Gastroesophageal sphincter (tissue), 4 donors: ENCODE measurements around the gene MICAL3. TPM values are rescaled to one million over a fixed set of nuclear protein-coding genes. Genes with fewer than 3 reads are reported as not detected.

Experiments used
- ATAC-seq: fragments of 150-250 bp; one replicate; pipeline ENCODE4 v1.9.1; 2016; ENCODE audit warnings: mild to moderate bottlenecking, moderate library complexity
- H3K27ac ChIP-seq, 4 donors: fragments of 200-600 bp; sonication (generic) in 3 of 4; 1 replicate in 3 of 4; 2 replicates in 1 of 4; pipeline ENCODE4 v1.5.1; 2016 to 2019
- H3K27me3 ChIP-seq: fragments of 200-600 bp; sonication (generic); one replicate; pipeline ENCODE4 v1.5.1; 2019
- H3K36me3 ChIP-seq, 2 donors: fragments of 200-600 bp; sonication (generic); one replicate each; pipeline ENCODE4 v1.5.1; 2019; ENCODE audit warnings: control low read depth in 1 of 2
- H3K4me1 ChIP-seq, 3 donors: fragments of 200-600 bp; sonication (generic); 1 replicate in 2 of 3; 2 replicates in 1 of 3; pipeline ENCODE4 v1.5.1; 2016 to 2019; ENCODE audit warnings: control low read depth in 2 of 3
- H3K4me3 ChIP-seq, 2 donors: fragments of 200-600 bp; sonication (generic); one replicate each; pipeline ENCODE4 v1.5.1; 2019; ENCODE audit warnings: mild to moderate bottlenecking in 1 of 2, moderate library complexity in 1 of 2
- H3K9me3 ChIP-seq, 3 donors: fragments of 200-600 bp; sonication (generic); one replicate each; pipeline ENCODE4 v1.5.1; 2017 to 2019; ENCODE audit warnings: control low read depth in 2 of 3
- CTCF ChIP-seq, 4 experiments: fragments of 200-600 bp in 2 of 4; fragments of 450-650 bp in 2 of 4; sonication (generic) in 1 of 4; IDR thresholded peaks; one replicate each; pipeline ENCODE4 v1.5.1; 2017 to 2019; ENCODE audit warnings: antibody characterized with exemption in 4 of 4, mild to moderate bottlenecking in 2 of 4, moderate library complexity in 2 of 4
- EP300 ChIP-seq: sonication (generic); formaldehyde crosslinking; IDR thresholded peaks from one replicate; pipeline ENCODE4 v1.6.1; 2017; ENCODE audit warnings: antibody characterized with exemption, mild to moderate bottlenecking
- POLR2A ChIP-seq, 2 donors: fragments of 450-650 bp; IDR thresholded peaks; one replicate each; pipeline ENCODE4 v1.6.1; 2017; ENCODE audit warnings: antibody characterized with exemption in 2 of 2, mild to moderate bottlenecking in 2 of 2, moderate library complexity in 1 of 2
- POLR2AphosphoS5 ChIP-seq: sonication (generic); formaldehyde crosslinking; IDR thresholded peaks from one replicate; pipeline ENCODE4 v1.6.1; 2017; ENCODE audit warnings: antibody characterized with exemption
- WGBS, 2 donors: methylation state at CpG; one replicate each; pipeline ENCODE4 v1.1.5; 2018; ENCODE audit warnings: low coverage in 1 of 2; 5-methylcytosine and 5-hydroxymethylcytosine counted together
- total RNA-seq, 4 donors: library from RNA; depleted of rRNA; stranded (reverse); fragments of >200 nt; gene quantifications; one replicate each; pipeline ENCODE4 v1.1.0, GENCODE V29; 2016

MICAL3 gene
- total RNA-seq, 4 donors from 2014 or later = 37.3 to 120 (median 51.5) TPM

DNA sequence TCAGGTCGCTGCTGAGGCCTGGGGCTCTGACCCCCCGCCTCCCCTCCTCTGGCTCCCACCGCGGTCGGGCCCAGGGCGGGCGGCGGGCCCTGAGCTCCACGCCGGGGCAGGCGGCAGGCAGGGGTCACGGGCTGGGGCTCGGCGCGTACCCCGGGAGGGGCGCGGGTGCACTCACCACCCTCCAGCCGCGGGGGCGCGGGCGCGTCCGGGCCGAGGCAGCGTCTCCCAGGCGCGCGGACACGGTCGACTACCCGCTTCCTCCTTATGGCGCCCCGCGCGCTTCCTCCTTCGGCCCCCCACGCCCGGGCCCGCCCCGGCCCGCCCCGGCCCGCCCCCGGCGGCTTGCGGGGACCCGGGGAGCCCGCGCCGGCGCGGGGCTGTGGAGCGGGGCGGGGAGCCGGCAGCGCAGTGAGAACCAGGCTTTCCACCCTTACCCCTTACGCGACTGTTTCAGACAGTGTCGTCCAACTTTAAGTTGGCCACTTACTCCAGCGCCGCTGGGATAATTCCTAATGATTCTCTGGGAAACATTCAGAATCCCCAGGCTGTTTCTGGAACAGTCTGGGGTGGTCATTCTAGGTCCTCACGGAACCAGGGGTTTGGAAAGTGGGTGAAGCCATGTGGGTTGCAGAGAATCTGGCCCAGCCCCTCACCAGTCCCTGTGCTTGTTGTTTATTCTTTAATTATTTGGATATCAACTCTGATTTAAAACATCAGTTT is 250.0 kb downstream of the MICAL3 start, which contains the start of gene BID:
BID (minus strand) TSS at position 264 of the 720 bp plus-strand sequence. CDS start 24,353 bp downstream, outside the sequence.
- H3K4me3 ChIP-seq = peak within 1 kb of the TSS; percentile 61 to 91
- H3K27me3 ChIP-seq = peaks cover 5% of the 10 kb centered on the region
- H3K4me1 ChIP-seq = peaks cover 0 to 24% (median 13%) of the 10 kb centered on the region in 3 donors
- TF ChIP-seq POLR2A (IDR thresholded peaks at IDR 0.05) (peak; percentile 14 to 24), CTCF (IDR thresholded peaks at IDR 0.05) (no peak)
- WGBS, 2 donors = 0 to 5% methylated on average over 1 to 3 of the region's 64 CpGs
- H3K36me3 ChIP-seq = no peaks in the 10 kb centered on the region
- ATAC-seq = peak; percentile 72
- H3K27ac ChIP-seq = peak within 1 kb of the TSS in 3 of 4 donors; percentile 37 to 73 (median 63)
- H3K9me3 ChIP-seq = no peaks in the 10 kb centered on the region

GRCh38 chr22:17773606-17774205 is 250.7 kb downstream of the MICAL3 start:
- WGBS, 2 donors = no CpG with 5 or more reads among the region's 47 CpGs
- Histone ChIP-seq H3K9me3 (no peaks in the 10 kb centered on the region), H3K27me3 (peaks cover 3% of the 10 kb centered on the region), H3K4me1 (peaks cover 0 to 24% (median 13%) of the 10 kb centered on the region in 3 donors), H3K4me3 (peak overlapping the region; percentile 61 to 91), H3K27ac (peak overlapping the region in 3 of 4 donors; percentile 37 to 73 (median 63)), H3K36me3 (no peaks in the 10 kb centered on the region)
- ATAC-seq = peak; percentile 22
- TF ChIP-seq POLR2AphosphoS5 = no peak
- no peak for TF ChIP-seq CTCF (IDR thresholded peaks at IDR 0.05)
- no peak for TF ChIP-seq EP300

DNA sequence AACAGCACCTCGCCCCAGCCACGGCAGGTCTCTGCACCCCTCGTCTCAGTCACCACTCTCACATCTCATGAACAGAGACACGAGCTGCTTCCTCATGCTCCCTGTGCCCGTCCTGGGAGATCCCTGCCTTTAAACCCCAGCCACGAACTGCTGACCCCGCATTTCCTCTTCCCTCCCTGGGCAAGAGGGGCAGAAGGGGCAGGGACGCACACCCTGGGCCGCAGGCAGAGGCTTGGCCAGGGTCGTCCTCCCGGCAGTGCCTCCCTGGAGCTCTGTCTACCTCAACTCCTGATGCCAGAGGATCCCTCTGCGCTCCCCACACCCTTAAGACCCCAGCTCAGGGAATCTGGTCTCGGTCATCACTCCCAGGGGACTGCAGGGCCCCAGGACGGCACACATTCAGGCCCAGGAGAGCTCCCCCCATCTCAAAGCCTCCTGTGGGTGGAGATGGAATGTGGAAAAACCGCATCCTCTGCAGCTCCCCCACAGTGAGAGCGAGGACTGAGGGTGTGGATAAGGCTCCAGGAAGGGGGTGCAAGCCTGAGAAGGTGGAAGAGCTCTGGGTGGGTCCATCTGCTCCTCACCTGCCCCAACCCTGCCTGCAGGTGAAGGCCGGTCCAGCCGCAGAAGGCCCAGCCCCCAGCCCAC is 251.3 kb downstream of the MICAL3 start:
- H3K4me3 ChIP-seq = peak overlapping the region in 1 of 2 donors; percentile 91
- TF ChIP-seq CTCF (IDR thresholded peaks at IDR 0.05) = no peak
- no peak for ATAC-seq
- peak overlapping the region in 1 of 4 donors; percentile 73 for H3K27ac ChIP-seq
- H3K4me1 ChIP-seq = peaks cover 0 to 24% (median 13%) of the 10 kb centered on the region in 3 donors
- WGBS, 2 donors = no CpG with 5 or more reads among the region's 18 CpGs
- peaks cover 3% of the 10 kb centered on the region for H3K27me3 ChIP-seq
- no peaks in the 10 kb centered on the region for H3K36me3 ChIP-seq
- no peaks in the 10 kb centered on the region for H3K9me3 ChIP-seq

DNA sequence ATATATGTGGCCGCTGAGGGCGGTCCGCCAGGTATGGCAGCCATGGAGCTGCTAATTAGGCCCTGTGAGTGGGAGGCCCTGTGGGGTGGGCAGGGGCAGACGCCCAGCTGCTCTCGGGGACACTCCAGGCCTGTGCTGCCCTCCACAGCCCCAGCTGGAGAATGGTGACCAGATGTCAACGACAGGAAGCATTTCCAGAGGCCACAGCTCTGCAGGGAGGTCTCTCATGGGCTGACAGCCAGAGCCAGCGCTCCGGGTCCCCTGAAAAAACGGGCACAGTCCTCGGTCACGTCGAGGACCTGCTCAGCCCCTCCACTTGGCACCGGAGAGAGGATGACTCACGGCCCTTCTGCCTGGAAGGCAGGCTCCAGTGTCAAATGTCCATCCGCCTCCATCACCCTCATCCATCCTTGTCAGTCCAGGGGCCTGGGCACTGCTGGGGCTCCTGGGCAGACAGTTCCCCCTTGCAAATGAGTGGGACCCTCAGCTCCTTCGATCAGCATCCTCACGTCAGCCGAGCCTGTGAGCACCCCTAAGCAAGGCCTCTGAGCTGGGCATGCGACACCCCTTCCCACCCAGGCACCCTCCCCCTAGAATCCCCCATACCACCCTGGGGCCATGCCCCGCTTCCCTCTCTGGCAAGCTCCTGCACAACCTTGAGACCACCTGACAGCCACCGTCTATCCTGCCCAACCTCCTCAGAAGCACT is 252.0 kb downstream of the MICAL3 start:
- TF ChIP-seq EP300 (no peak), CTCF (IDR thresholded peaks at IDR 0.05) (no peak), POLR2A (IDR thresholded peaks at IDR 0.05) (no peak), POLR2AphosphoS5 (no peak)
- WGBS, 2 donors = 80 to 100% methylated on average over 1 to 2 of the region's 21 CpGs
- Histone ChIP-seq H3K36me3 (no peaks in the 10 kb centered on the region), H3K4me1 (peaks cover 0 to 24% (median 13%) of the 10 kb centered on the region in 3 donors), H3K4me3 (peak overlapping the region in 1 of 2 donors; percentile 91), H3K27ac (no peak overlapping the region), H3K9me3 (no peaks in the 10 kb centered on the region), H3K27me3 (peaks cover 3% of the 10 kb centered on the region)
- no peak for ATAC-seq
